HEK293 (cell line): Measurements from ENCODE around the gene C1orf74.

Experiments
- CTCF ChIA-PET: fragments of 350-600 bp; formaldehyde crosslinking; extraction: SDS; loops from one replicate; lab custom pipeline; 2021; ENCODE audit warnings: antibody characterized with exemption; lab: Yijun Ruan, JAX
- POLR2A ChIA-PET: fragments of 300-600 bp; formaldehyde crosslinking; extraction: SDS; loops from one replicate; lab custom pipeline; 2020; ENCODE audit warnings: antibody characterized with exemption, inconsistent platforms; lab: Yijun Ruan, JAX
- H3K27ac ChIP-seq: fragments of 200-500 bp; sonication (Bioruptor generic); 2 replicates; pipeline ENCODE4 v1.5.1; 2014; ENCODE audit warnings: low read depth, low read length, control low read depth, inconsistent platforms; ENCODE audit errors: extremely low read depth
- H3K36me3 ChIP-seq, 2 experiments: fragments of 200-500 bp in 1 of 2; sonication (Bioruptor generic) in 1 of 2; 1 replicate in 1 of 2; 2 replicates in 1 of 2; pipeline ENCODE4 v1.5.1; 2014 to 2017; ENCODE audit warnings: inconsistent platforms in 2 of 2, low read length in 2 of 2; ENCODE audit not compliant: control insufficient read depth in 2 of 2, insufficient read depth in 1 of 2
- H3K4me1 ChIP-seq: fragments of 200-500 bp; sonication (Bioruptor generic); 2 replicates; pipeline ENCODE4 v1.5.1; 2014; ENCODE audit warnings: mild to moderate bottlenecking, low read length, inconsistent platforms; ENCODE audit not compliant: control insufficient read depth, insufficient read depth
- H3K4me3 ChIP-seq: 2 replicates; pipeline ENCODE4 v1.5.1; 2011; ENCODE audit warnings: low read depth, mild to moderate bottlenecking, control low read depth, low read length, moderate library complexity
- H3K9me3 ChIP-seq: fragments of 200-500 bp; sonication (Bioruptor generic); 2 replicates; pipeline ENCODE4 v1.5.1; 2014; ENCODE audit warnings: low read depth, low read length, inconsistent platforms; ENCODE audit not compliant: control insufficient read depth, insufficient read depth
- AEBP2 ChIP-seq: fragments of 450-650 bp; formaldehyde crosslinking; IDR thresholded peaks from 2 replicates; pipeline ENCODE4 v1.5.1; 2016; ENCODE audit warnings: missing biosample characterization, missing genetic modification characterization, borderline replicate concordance
- ELK4 ChIP-seq: IDR thresholded peaks from 2 replicates; pipeline ENCODE4 v1.6.1; 2011; ENCODE audit warnings: mild to moderate bottlenecking, low read depth, low read length, borderline replicate concordance
- INSM2 ChIP-seq: fragments of 450-650 bp; formaldehyde crosslinking; IDR thresholded peaks from 2 replicates; pipeline ENCODE4 v1.5.1; 2016; ENCODE audit warnings: missing biosample characterization, missing genetic modification characterization
- SP2 ChIP-seq: fragments of 450-650 bp; formaldehyde crosslinking; IDR thresholded peaks from 2 replicates; pipeline ENCODE4 v1.5.1; 2016; ENCODE audit warnings: missing biosample characterization, missing genetic modification characterization
- YY1 ChIP-seq: fragments of 450-650 bp; formaldehyde crosslinking; IDR thresholded peaks from 2 replicates; pipeline ENCODE4 v1.5.1; 2018; ENCODE audit warnings: missing biosample characterization, missing genetic modification characterization
- ZBTB48 ChIP-seq: fragments of 450-650 bp; formaldehyde crosslinking; IDR thresholded peaks from 2 replicates; pipeline ENCODE4 v1.5.1; 2016; ENCODE audit warnings: missing biosample characterization, missing genetic modification characterization
- ZFP37 ChIP-seq: fragments of 450-650 bp; formaldehyde crosslinking; IDR thresholded peaks from 2 replicates; pipeline ENCODE4 v1.5.1; 2016; ENCODE audit warnings: missing biosample characterization, missing genetic modification characterization
- ZIC2 ChIP-seq: fragments of 450-650 bp; formaldehyde crosslinking; IDR thresholded peaks from 2 replicates; pipeline ENCODE4 v1.5.1; 2016; ENCODE audit warnings: missing biosample characterization, missing genetic modification characterization
- ZNF114 ChIP-seq: fragments of 450-650 bp; formaldehyde crosslinking; IDR thresholded peaks from 2 replicates; pipeline ENCODE4 v1.5.0; 2017; ENCODE audit warnings: missing biosample characterization, missing genetic modification characterization
- ZNF121 ChIP-seq: fragments of 450-650 bp; formaldehyde crosslinking; IDR thresholded peaks from 2 replicates; pipeline ENCODE4 v1.5.1; 2016; ENCODE audit warnings: missing biosample characterization, missing genetic modification characterization
- ZNF148 ChIP-seq: fragments of 450-650 bp; formaldehyde crosslinking; IDR thresholded peaks from 2 replicates; pipeline ENCODE4 v1.5.0; 2017; ENCODE audit warnings: missing biosample characterization, missing genetic modification characterization, borderline replicate concordance
- ZNF157 ChIP-seq: fragments of 450-650 bp; formaldehyde crosslinking; IDR thresholded peaks from 2 replicates; pipeline ENCODE4 v1.5.1; 2016; ENCODE audit warnings: missing biosample characterization, missing genetic modification characterization
- ZNF248 ChIP-seq: fragments of 450-650 bp; formaldehyde crosslinking; IDR thresholded peaks from 2 replicates; pipeline ENCODE4 v1.5.1; 2017; ENCODE audit warnings: missing biosample characterization, missing genetic modification characterization
- ZNF292 ChIP-seq: fragments of 450-650 bp; formaldehyde crosslinking; IDR thresholded peaks from 2 replicates; pipeline ENCODE4 v1.5.1; 2016; ENCODE audit warnings: low read depth, missing biosample characterization, missing genetic modification characterization, borderline replicate concordance
- ZNF366 ChIP-seq: fragments of 450-650 bp; formaldehyde crosslinking; conservative IDR thresholded peaks from 2 replicates; pipeline ENCODE4 v1.5.1; 2016; ENCODE audit warnings: missing biosample characterization, missing genetic modification characterization
- ZNF398 ChIP-seq: fragments of 450-650 bp; formaldehyde crosslinking; IDR thresholded peaks from 2 replicates; pipeline ENCODE4 v1.5.1; 2017; ENCODE audit warnings: missing biosample characterization, missing genetic modification characterization
- ZNF423 ChIP-seq: fragments of 450-650 bp; formaldehyde crosslinking; IDR thresholded peaks from 2 replicates; pipeline ENCODE4 v1.5.1; 2016; ENCODE audit warnings: missing biosample characterization, missing genetic modification characterization
- ZNF571 ChIP-seq: fragments of 450-650 bp; formaldehyde crosslinking; IDR thresholded peaks from 2 replicates; pipeline ENCODE4 v1.5.0; 2017; ENCODE audit warnings: missing biosample characterization, missing genetic modification characterization
- ZNF670 ChIP-seq: fragments of 450-650 bp; formaldehyde crosslinking; IDR thresholded peaks from 2 replicates; pipeline ENCODE4 v1.5.1; 2016; ENCODE audit warnings: missing biosample characterization, missing genetic modification characterization, low read depth
- ZNF747 ChIP-seq: fragments of 450-650 bp; formaldehyde crosslinking; IDR thresholded peaks from 2 replicates; pipeline ENCODE4 v1.5.1; 2016; ENCODE audit warnings: missing biosample characterization, missing genetic modification characterization
- ZNF791 ChIP-seq: fragments of 450-650 bp; formaldehyde crosslinking; IDR thresholded peaks from 2 replicates; pipeline ENCODE4 v1.5.1; 2016; ENCODE audit warnings: missing biosample characterization, missing genetic modification characterization
- ZSCAN23 ChIP-seq: fragments of 450-650 bp; formaldehyde crosslinking; IDR thresholded peaks from 2 replicates; pipeline ENCODE4 v1.5.1; 2016; ENCODE audit warnings: missing biosample characterization, missing genetic modification characterization

The C1orf74 gene

GRCh38 chr1:209751627-209752231 lies 32.6 kb downstream of the C1orf74 start:
- H3K9me3 ChIP-seq = no peaks in the 10 kb centered on the region
- ChIA-PET POLR2A (no interaction called here), CTCF (no interaction called here)
- no peak overlapping the region for H3K27ac ChIP-seq
- H3K36me3 ChIP-seq = no peaks in the 10 kb centered on the region
- no peak overlapping the region for H3K4me3 ChIP-seq
- H3K4me1 ChIP-seq = no peaks in the 10 kb centered on the region
- TF ChIP-seq AEBP2 (tag by site-specific recombination) (no peak), ZNF571 (tag by site-specific recombination) (no peak), ZNF670 (tag by site-specific recombination) (no peak), ELK4 (no peak), ZNF148 (no peak), ZNF791 (tag by site-specific recombination) (no peak), ZNF157 (no peak), SP2 (no peak), ZNF423 (tag by site-specific recombination) (no peak), ZNF248 (no peak), ZNF121 (tag by site-specific recombination) (no peak), ZSCAN23 (no peak), INSM2 (tag by site-specific recombination) (no peak)

GRCh38 chr1:209749670-209750323 lies 34.6 kb downstream of the C1orf74 start:
- Histone ChIP-seq H3K27ac (no peak overlapping the region), H3K4me3 (no peak overlapping the region), H3K36me3 (no peaks in the 10 kb centered on the region), H3K9me3 (no peaks in the 10 kb centered on the region), H3K4me1 (peaks cover 6% of the 10 kb centered on the region; the same call in 1 of the 2 replicates)
- POLR2A ChIA-PET = interaction anchor here (2.6 kb wide), 1 partner anchor 34 kb away, joined by 9 read pairs; the partner anchor contains the start of gene C1orf74
- CTCF ChIA-PET = interaction anchor here (0.7 to 2.6 kb wide), 10 partner anchors 10 to 183 kb away, joined by 3 to 15 read pairs (median 7); no protein-coding TSS in a partner anchor
- TF ChIP-seq ZFP37 (no peak), ZNF747 (tag by site-specific recombination) (no peak), ZNF114 (no peak), ZSCAN23 (no peak), ZNF398 (tag by site-specific recombination) (no peak), ZBTB48 (no peak), ZNF292 (tag by site-specific recombination) (no peak), YY1 (tag by site-specific recombination) (no peak), ZIC2 (tag by site-specific recombination) (no peak), ZNF366 (tag by site-specific recombination) (no peak), INSM2 (tag by site-specific recombination) (no peak)
